HepG2 (cell line): Measurements from ENCODE around the gene CHML. TPM values are rescaled to one million over a fixed set of nuclear protein-coding genes. Genes with fewer than 3 reads are reported as not detected.

Source experiments
- ATAC-seq: fragments of 200-7000 bp; cut with Tn5 transposase; 3 replicates; pipeline ENCODE4 v1.9.1; 2020; ENCODE audit warnings: mild to moderate bottlenecking, moderate library complexity
- BruUV-seq: library from RNA; stranded (reverse); fragments of 400-500 nt; replicated peaks from 2 replicates; lab custom pipeline; 2021; lab: Mats Ljungman, UMichigan
- CTCF ChIA-PET: fragments of 300-600 bp; formaldehyde crosslinking; extraction: SDS; loops from one replicate; lab custom pipeline; 2021; ENCODE audit warnings: low total read pairs, inconsistent platforms, low intra/inter-chr PET ratio; lab: Yijun Ruan, JAX
- POLR2A ChIA-PET: fragments of 350-600 bp; sonication (Branson Sonifier 250); formaldehyde crosslinking; loops from one replicate; lab custom pipeline; 2020; ENCODE audit warnings: antibody characterized with exemption, inconsistent platforms; lab: Yijun Ruan, JAX
- DNase-seq: peaks from one replicate; pipeline ENCODE4 v3.0.0-alpha.2; 2015; ENCODE audit warnings: low spot score
- FAIRE-seq: peaks from 3 replicates; lab custom pipeline; 2011; peaks lifted over from hg19 to GRCh38; lab: Jason Lieb, UNC
- H2AFZ ChIP-seq: one replicate; pipeline ENCODE4 v1.6.1; 2011; ENCODE audit warnings: low read length, inconsistent platforms
- H3K27ac ChIP-seq: fragments of 300-600 bp; 3 replicates; pipeline ENCODE4 v1.8.0; 2011; ENCODE audit warnings: mixed run types, mild to moderate bottlenecking, mixed read lengths, low read length, inconsistent platforms; ENCODE audit not compliant: insufficient read depth; ENCODE audit errors: extremely low read length
- H3K27me3 ChIP-seq, 2 experiments: fragments of 200-600 bp in 1 of 2; 2 replicates in 1 of 2; 3 replicates in 1 of 2; pipeline versions ENCODE4 v1.6.0 to v1.8.0; 2011; ENCODE audit warnings: low read length in 2 of 2, mild to moderate bottlenecking in 2 of 2, moderate library complexity in 2 of 2, inconsistent platforms in 1 of 2; ENCODE audit not compliant: insufficient read depth in 2 of 2, control insufficient read depth in 1 of 2
- H3K36me3 ChIP-seq, 2 experiments: fragments of 200-600 bp in 1 of 2; replicated peaks in 1 of 2; 2 replicates in 1 of 2; 3 replicates in 1 of 2; pipeline versions ENCODE4 v1.5.1 to v1.8.0; 2011; ENCODE audit warnings: low read length in 2 of 2, inconsistent platforms in 1 of 2; ENCODE audit not compliant: insufficient read depth in 2 of 2, control insufficient read depth in 1 of 2
- H3K4me1 ChIP-seq: 2 replicates; pipeline ENCODE4 v1.5.1; 2012; ENCODE audit warnings: low read length, inconsistent platforms; ENCODE audit not compliant: insufficient read depth
- H3K4me2 ChIP-seq: 2 replicates; pipeline ENCODE4 v1.6.0; 2011; ENCODE audit warnings: low read depth, low read length, inconsistent platforms
- H3K4me3 ChIP-seq, 3 experiments: fragments of 200-600 bp in 1 of 3; sonication (generic), shearing (Covaris generic) in 1 of 3; replicated peaks in 1 of 3; 2 replicates each; pipeline ENCODE4 v1.5.1; 2011 to 2016; ENCODE audit warnings: low read length in 3 of 3, inconsistent platforms in 2 of 3, low read depth in 2 of 3, mild to moderate bottlenecking in 2 of 3, control low read depth in 1 of 3, mixed read lengths in 1 of 3; ENCODE audit not compliant: insufficient read depth in 1 of 3
- H3K79me2 ChIP-seq: one replicate; pipeline ENCODE4 v1.6.1; 2011; ENCODE audit warnings: low read length, inconsistent platforms; ENCODE audit not compliant: insufficient read depth
- H3K9ac ChIP-seq: 2 replicates; pipeline ENCODE4 v1.6.0; 2011; ENCODE audit warnings: mild to moderate bottlenecking, low read depth, low read length, inconsistent platforms; ENCODE audit not compliant: insufficient read depth
- H3K9me3 ChIP-seq: 2 replicates; pipeline ENCODE4 v1.5.1; 2012; ENCODE audit warnings: mild to moderate bottlenecking, low read length
- H4K20me1 ChIP-seq: 2 replicates; pipeline ENCODE4 v1.6.0; 2011; ENCODE audit warnings: inconsistent platforms, mild to moderate bottlenecking, low read length, moderate library complexity; ENCODE audit not compliant: insufficient read depth
- E2F5 ChIP-seq: sonication (generic); formaldehyde crosslinking; conservative IDR thresholded peaks from 2 replicates; pipeline ENCODE4 v1.4.0; 2020; ENCODE audit warnings: missing genetic modification reagents
- IKZF5 ChIP-seq: IDR thresholded peaks from 2 replicates; pipeline ENCODE4 v1.6.1; 2018; ENCODE audit warnings: missing genetic modification reagents, mild to moderate bottlenecking, missing compliant biosample characterization
- MNT ChIP-seq: fragments of 450-650 bp; IDR thresholded peaks from 2 replicates; pipeline ENCODE4 v1.6.1; 2016
- MXD3 ChIP-seq: IDR thresholded peaks from 2 replicates; pipeline ENCODE4 v1.6.1; 2016; ENCODE audit warnings: mild to moderate bottlenecking, missing biosample characterization, missing genetic modification reagents
- NFE2L2 ChIP-seq: fragments of 150-350 bp; IDR thresholded peaks from 2 replicates; pipeline ENCODE4 v1.6.1; 2014; ENCODE audit warnings: low read length
- NFKBIZ ChIP-seq: IDR thresholded peaks from 2 replicates; pipeline ENCODE4 v1.6.1; 2018; ENCODE audit warnings: missing genetic modification reagents, missing compliant biosample characterization
- PHF8 ChIP-seq: sonication (generic); formaldehyde crosslinking; IDR thresholded peaks from 2 replicates; pipeline ENCODE4 v1.5.0; 2020; ENCODE audit warnings: missing genetic modification reagents
- SP2 ChIP-seq: sonication (generic); formaldehyde crosslinking; IDR thresholded peaks from 2 replicates; pipeline ENCODE4 v1.5.1; 2020; ENCODE audit warnings: mild to moderate bottlenecking, missing genetic modification reagents
- TBL1XR1 ChIP-seq: fragments of 150-350 bp; IDR thresholded peaks from 2 replicates; pipeline ENCODE4 v1.6.1; 2014; ENCODE audit warnings: borderline replicate concordance, low read length; ENCODE audit not compliant: partially characterized antibody
- ZBTB46 ChIP-seq: sonication (generic); formaldehyde crosslinking; IDR thresholded peaks from 2 replicates; pipeline ENCODE4 v1.4.0; 2020; ENCODE audit warnings: mild to moderate bottlenecking, missing genetic modification reagents, borderline replicate concordance
- ZNF101 ChIP-seq: sonication (generic); formaldehyde crosslinking; IDR thresholded peaks from 2 replicates; pipeline ENCODE4 v1.4.0; 2020; ENCODE audit warnings: mild to moderate bottlenecking, low read depth, missing genetic modification reagents, borderline replicate concordance
- ZNF17 ChIP-seq: sonication (generic); formaldehyde crosslinking; IDR thresholded peaks from 2 replicates; pipeline ENCODE4 v1.5.0; 2020; ENCODE audit warnings: mild to moderate bottlenecking, missing genetic modification reagents
- ZNF317 ChIP-seq: sonication (generic); formaldehyde crosslinking; IDR thresholded peaks from 2 replicates; pipeline ENCODE4 v1.5.0; 2020; ENCODE audit warnings: mild to moderate bottlenecking, missing genetic modification reagents
- ZNF562 ChIP-seq: sonication (generic); formaldehyde crosslinking; IDR thresholded peaks from 2 replicates; pipeline ENCODE4 v1.8.0; 2022; ENCODE audit warnings: missing genetic modification reagents, borderline replicate concordance
- ZNF615 ChIP-seq: sonication (generic); formaldehyde crosslinking; IDR thresholded peaks from 2 replicates; pipeline ENCODE4 v1.5.0; 2020; ENCODE audit warnings: mild to moderate bottlenecking, missing genetic modification reagents, borderline replicate concordance
- WGBS: methylation state at CpG from one replicate; pipeline ENCODE4 v1.1.6; 2017; ENCODE audit warnings: low lambda C conversion rate; 5-methylcytosine and 5-hydroxymethylcytosine counted together
- in situ Hi-C: cut with HindIII; loops from 2 replicates; pipeline ENCODE4 v1.10.0; 2017; ENCODE audit warnings: low pct_unique_long_range_greater_than_20kb; ENCODE audit not compliant: extremely low pct_ligation_motif_present
- intact Hi-C: fragments of 100-400 bp; cut with micrococcal nuclease; formaldehyde crosslinking; loops from one replicate; pipeline ENCODE4 v1.10.0; 2022; ENCODE audit not compliant: unreplicated experiment
- polyA plus RNA-seq, 8 experiments: library from polyadenylated mRNA; depleted of rRNA in 3 of 8; stranded (reverse) in 7 of 8; unstranded in 1 of 8; fragments of >200 nt; fragmentation: Illumina TruSeq in 4 of 8; extraction: Trizol in 4 of 8; gene quantifications; 2 replicates each; pipeline versions ENCODE4 v1.2.1 to v1.2.3, GENCODE V29; 2011 to 2016; ENCODE audit warnings: low read depth in 4 of 8, missing spikeins in 1 of 8, mixed read lengths in 1 of 8; ENCODE audit not compliant: insufficient read depth in 1 of 8
- total RNA-seq, 5 experiments: library from RNA; depleted of rRNA; stranded (reverse); fragments of >200 nt; fragmentation: Illumina TruSeq; extraction: Trizol; gene quantifications; 2 replicates each; pipeline ENCODE4 v1.2.3, GENCODE V29; 2016; ENCODE audit warnings: low read depth in 1 of 5

The CHML gene
- total and polyA plus RNA-seq, 2 of the 13 experiments (the other 11 are each of a cell fraction or from before 2014, with no cell fraction given), result 5.2 to 16.7 TPM

- no peaks in the 10 kb centered on the region for H3K27me3 ChIP-seq
- BruUV-seq, result no TSS peak
- ChIA-PET POLR2A (no interaction called here), CTCF (no interaction called here)
- no peaks in the 10 kb centered on the region for H3K36me3 ChIP-seq
- 40% methylated on average over 1 of the region's 1 CpG for WGBS
- TF ChIP-seq MNT (no peak), ZNF317 (CRISPR knock-in tag) (no peak), TBL1XR1 (no peak), MXD3 (no peak), ZNF101 (CRISPR knock-in tag) (no peak), ZNF615 (CRISPR knock-in tag) (no peak), NFE2L2 (no peak), ZBTB46 (CRISPR knock-in tag) (no peak), SP2 (CRISPR knock-in tag) (no peak), IKZF5 (CRISPR knock-in tag) (no peak), PHF8 (CRISPR knock-in tag) (no peak), NFKBIZ (CRISPR knock-in tag) (no peak), ZNF17 (CRISPR knock-in tag) (no peak), E2F5 (CRISPR knock-in tag) (no peak), ZNF562 (no peak)
- no peak overlapping the region for H3K4me2 ChIP-seq
- no peak for DNase-seq
- no peak overlapping the region for H2AFZ ChIP-seq
- no peaks in the 10 kb centered on the region for H4K20me1 ChIP-seq
- no peak overlapping the region for H3K9ac ChIP-seq
- no peaks in the 10 kb centered on the region for H3K79me2 ChIP-seq
- no peak for ATAC-seq
- intact Hi-C loops (no loop called here), in situ Hi-C loops (no loop called here)
- H3K27ac ChIP-seq, result no peak overlapping the region
- no peak for FAIRE-seq
- H3K4me3 ChIP-seq, result no peak overlapping the region
- H3K9me3 ChIP-seq, result no peaks in the 10 kb centered on the region
- H3K4me1 ChIP-seq, result peaks cover 4% of the 10 kb centered on the region
These were observed 7.5 kb upstream of the CHML start for GRCh38 chr1:241647658-241648057.
